ENCODE measurements around the gene RENBP.

The RENBP gene

GRCh38 chrX:153903238-153903980 lies 41.0 kb downstream of the RENBP start:
- no peak overlapping the region for H3K4me3 ChIP-seq (ENCODE audit: control insufficient read depth in 1 of 7, extremely low read depth in 1 of 7, insufficient read depth in 4 of 7, low read depth in 2 of 7, low read length in 6 of 7)
- DNase-seq: peak in 2 of 3 donors; percentile 46 to 60
- H3K9me3 ChIP-seq (ENCODE audit: control extremely low read depth in 1 of 5, control insufficient read depth in 4 of 5, insufficient read depth in 2 of 5, low read depth in 1 of 5, low read length in 4 of 5): no peaks in the 10 kb centered on the region
- H3K36me3 ChIP-seq (ENCODE audit: control insufficient read depth in 4 of 4, insufficient read depth in 4 of 4, low read length in 3 of 4): peaks cover 0 to 12% (median 5%) of the 10 kb centered on the region in 4 experiments
- H3K4me1 ChIP-seq (ENCODE audit: control extremely low read depth in 1 of 4, control insufficient read depth in 4 of 4, insufficient read depth in 4 of 4, low read length in 3 of 4): peaks cover 5 to 48% (median 44%) of the 10 kb centered on the region in 4 experiments
- H3K27me3 ChIP-seq (replicated peaks in 2 of 5; ENCODE audit: control insufficient read depth in 4 of 5, insufficient read depth in 5 of 5, low read length in 4 of 5): peaks cover 0 to 13% (median 0%) of the 10 kb centered on the region in 5 experiments
- ChIA-PET CTCF (no interaction called here), POLR2A (no interaction called here)
- WGBS (ENCODE audit: insufficient coverage): 73% methylated on average over 11 of the region's 18 CpGs
- no peak overlapping the region for H3K27ac ChIP-seq (ENCODE audit: insufficient read depth in 1 of 2, low read depth in 1 of 2, low read length in 2 of 2, poor library complexity in 1 of 2, severe bottlenecking in 2 of 2)

GRCh38 chrX:153902385-153902784 lies 42.1 kb downstream of the RENBP start:
- Histone ChIP-seq H3K4me3 (ENCODE audit: control insufficient read depth in 1 of 7, extremely low read depth in 1 of 7, insufficient read depth in 4 of 7, low read depth in 2 of 7, low read length in 6 of 7) (no peak overlapping the region), H3K27me3 (replicated peaks in 2 of 5; ENCODE audit: control insufficient read depth in 4 of 5, insufficient read depth in 5 of 5, low read length in 4 of 5) (peaks cover 0 to 13% (median 0%) of the 10 kb centered on the region in 5 experiments), H3K27ac (ENCODE audit: insufficient read depth in 1 of 2, low read depth in 1 of 2, low read length in 2 of 2, poor library complexity in 1 of 2, severe bottlenecking in 2 of 2) (no peak overlapping the region), H3K4me1 (ENCODE audit: control extremely low read depth in 1 of 4, control insufficient read depth in 4 of 4, insufficient read depth in 4 of 4, low read length in 3 of 4) (peaks cover 5 to 54% (median 46%) of the 10 kb centered on the region in 4 experiments), H3K9me3 (ENCODE audit: control extremely low read depth in 1 of 5, control insufficient read depth in 4 of 5, insufficient read depth in 2 of 5, low read depth in 1 of 5, low read length in 4 of 5) (no peaks in the 10 kb centered on the region), H3K36me3 (ENCODE audit: control insufficient read depth in 4 of 4, insufficient read depth in 4 of 4, low read length in 3 of 4) (peaks cover 0 to 6% (median 0%) of the 10 kb centered on the region in 4 experiments)
- 61% methylated on average over 10 of the region's 10 CpGs for WGBS (ENCODE audit: insufficient coverage)
- POLR2A ChIA-PET: no interaction called here
- DNase-seq: no peak
- CTCF ChIA-PET: no interaction called here

DNA sequence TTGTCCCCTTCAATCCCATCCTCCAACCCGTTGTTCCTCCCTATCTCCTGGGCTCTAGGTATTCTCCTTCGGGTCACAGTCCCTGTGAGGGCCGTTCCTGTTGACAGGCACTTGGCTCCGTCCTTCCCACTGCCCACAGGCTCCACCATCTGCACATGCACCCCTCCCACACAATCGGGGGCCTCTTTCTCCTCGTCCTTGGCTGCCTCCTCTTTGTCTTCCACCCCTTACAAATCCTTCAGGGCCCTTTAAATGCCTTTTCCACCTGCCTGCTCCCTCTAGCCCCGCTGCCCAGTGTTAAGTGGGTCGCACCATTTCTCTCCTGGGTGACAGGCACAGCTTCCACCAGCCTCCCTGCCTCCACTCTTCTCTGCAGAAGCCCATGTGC lies 42.7 kb downstream of the RENBP start:
- 66% methylated on average over 7 of the region's 8 CpGs for WGBS (ENCODE audit: insufficient coverage)
- peaks cover 0 to 13% (median 0%) of the 10 kb centered on the region in 5 experiments for H3K27me3 ChIP-seq (replicated peaks in 2 of 5; ENCODE audit: control insufficient read depth in 4 of 5, insufficient read depth in 5 of 5, low read length in 4 of 5)
- ChIA-PET CTCF (no interaction called here), POLR2A (no interaction called here)
- no peak overlapping the region for H3K4me3 ChIP-seq (ENCODE audit: control insufficient read depth in 1 of 7, extremely low read depth in 1 of 7, insufficient read depth in 4 of 7, low read depth in 2 of 7, low read length in 6 of 7)
- H3K9me3 ChIP-seq (ENCODE audit: control extremely low read depth in 1 of 5, control insufficient read depth in 4 of 5, insufficient read depth in 2 of 5, low read depth in 1 of 5, low read length in 4 of 5): no peaks in the 10 kb centered on the region
- no peaks in the 10 kb centered on the region for H3K36me3 ChIP-seq (ENCODE audit: control insufficient read depth in 4 of 4, insufficient read depth in 4 of 4, low read length in 3 of 4)
- H3K4me1 ChIP-seq (ENCODE audit: control extremely low read depth in 1 of 4, control insufficient read depth in 4 of 4, insufficient read depth in 4 of 4, low read length in 3 of 4): peaks cover 5 to 54% (median 46%) of the 10 kb centered on the region in 4 experiments
- no peak for DNase-seq
- no peak overlapping the region for H3K27ac ChIP-seq (ENCODE audit: insufficient read depth in 1 of 2, low read depth in 1 of 2, low read length in 2 of 2, poor library complexity in 1 of 2, severe bottlenecking in 2 of 2)

GRCh38 chrX:153900831-153901752 lies 43.4 kb downstream of the RENBP start:
- Histone ChIP-seq H3K27ac (ENCODE audit: insufficient read depth in 1 of 2, low read depth in 1 of 2, low read length in 2 of 2, poor library complexity in 1 of 2, severe bottlenecking in 2 of 2) (no peak overlapping the region), H3K27me3 (replicated peaks in 2 of 5; ENCODE audit: control insufficient read depth in 4 of 5, insufficient read depth in 5 of 5, low read length in 4 of 5) (peaks cover 0 to 8% (median 0%) of the 10 kb centered on the region in 5 experiments), H3K4me1 (ENCODE audit: control extremely low read depth in 1 of 4, control insufficient read depth in 4 of 4, insufficient read depth in 4 of 4, low read length in 3 of 4) (peaks cover 5 to 54% (median 46%) of the 10 kb centered on the region in 4 experiments), H3K4me3 (ENCODE audit: control insufficient read depth in 1 of 7, extremely low read depth in 1 of 7, insufficient read depth in 4 of 7, low read depth in 2 of 7, low read length in 6 of 7) (peak overlapping the region in 2 of 7 experiments; percentile 1 to 4), H3K36me3 (ENCODE audit: control insufficient read depth in 4 of 4, insufficient read depth in 4 of 4, low read length in 3 of 4) (no peaks in the 10 kb centered on the region), H3K9me3 (ENCODE audit: control extremely low read depth in 1 of 5, control insufficient read depth in 4 of 5, insufficient read depth in 2 of 5, low read depth in 1 of 5, low read length in 4 of 5) (no peaks in the 10 kb centered on the region)
- POLR2A ChIA-PET: interaction anchor here (0.6 to 0.7 kb wide), 2 partner anchors 22 to 44 kb away, joined by 4 to 6 read pairs; no protein-coding TSS in a partner anchor
- CTCF ChIA-PET: interaction anchor here (0.8 kb wide), 1 partner anchor 9 kb away, joined by 3 read pairs; no protein-coding TSS in a partner anchor
- DNase-seq: peak; percentile 75 to 91 (median 91)
- 57% methylated on average over 20 of the region's 26 CpGs for WGBS (ENCODE audit: insufficient coverage)

GRCh38 chrX:153897899-153898298 lies 46.5 kb downstream of the RENBP start:
- ChIA-PET POLR2A (no interaction called here), CTCF (no interaction called here)
- DNase-seq: peak; percentile 68 to 87 (median 84)

DNA sequence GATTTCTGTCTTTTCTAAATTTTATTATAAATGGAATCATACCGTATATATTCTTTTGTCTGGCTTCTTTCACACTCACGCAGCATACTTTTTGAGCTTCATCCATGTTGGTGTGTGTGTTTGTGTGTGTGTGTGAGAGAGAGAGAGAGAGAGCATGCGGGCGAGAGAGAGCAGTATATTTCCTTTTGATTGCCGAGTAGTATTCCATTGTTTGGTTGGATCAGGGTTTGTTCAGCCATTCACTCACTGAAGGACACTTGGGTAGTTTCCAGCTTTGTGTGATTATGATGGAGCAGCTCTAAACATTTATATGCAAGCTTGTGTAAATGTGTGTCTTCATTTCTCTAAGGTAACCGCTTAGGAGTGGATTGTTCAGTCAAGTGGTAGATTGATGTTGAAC lies 55.3 kb downstream of the RENBP start:
- peaks cover 2 to 73% (median 20%) of the 10 kb centered on the region in 5 experiments for H3K27me3 ChIP-seq (replicated peaks in 2 of 5; ENCODE audit: control insufficient read depth in 4 of 5, insufficient read depth in 5 of 5, low read length in 4 of 5)
- H3K4me1 ChIP-seq (ENCODE audit: control extremely low read depth in 1 of 4, control insufficient read depth in 4 of 4, insufficient read depth in 4 of 4, low read length in 3 of 4): peaks cover 0 to 5% (median 2%) of the 10 kb centered on the region in 4 experiments
- peaks cover 0 to 2% (median 0%) of the 10 kb centered on the region in 5 experiments for H3K9me3 ChIP-seq (ENCODE audit: control extremely low read depth in 1 of 5, control insufficient read depth in 4 of 5, insufficient read depth in 2 of 5, low read depth in 1 of 5, low read length in 4 of 5)
- DNase-seq: no peak
- ChIA-PET POLR2A (no interaction called here), CTCF (no interaction called here)
- no peak overlapping the region for H3K27ac ChIP-seq (ENCODE audit: insufficient read depth in 1 of 2, low read depth in 1 of 2, low read length in 2 of 2, poor library complexity in 1 of 2, severe bottlenecking in 2 of 2)
- H3K36me3 ChIP-seq (ENCODE audit: control insufficient read depth in 4 of 4, insufficient read depth in 4 of 4, low read length in 3 of 4): no peaks in the 10 kb centered on the region
- no peak overlapping the region for H3K4me3 ChIP-seq (ENCODE audit: control insufficient read depth in 1 of 7, extremely low read depth in 1 of 7, insufficient read depth in 4 of 7, low read depth in 2 of 7, low read length in 6 of 7)
- 94% methylated on average over 3 of the region's 6 CpGs for WGBS (ENCODE audit: insufficient coverage)

More at GRCh38 chrX:153897899-153898298, 46.5 kb downstream of the RENBP start:
- H3K27ac ChIP-seq (ENCODE audit: insufficient read depth in 1 of 2, low read depth in 1 of 2, low read length in 2 of 2, poor library complexity in 1 of 2, severe bottlenecking in 2 of 2): no peak overlapping the region
- H3K9me3 ChIP-seq (ENCODE audit: control extremely low read depth in 1 of 5, control insufficient read depth in 4 of 5, insufficient read depth in 2 of 5, low read depth in 1 of 5, low read length in 4 of 5): peaks cover 0 to 1% (median 0%) of the 10 kb centered on the region in 5 experiments
- no peak overlapping the region for H3K4me3 ChIP-seq (ENCODE audit: control insufficient read depth in 1 of 7, extremely low read depth in 1 of 7, insufficient read depth in 4 of 7, low read depth in 2 of 7, low read length in 6 of 7)
- peaks cover 0 to 4% (median 0%) of the 10 kb centered on the region in 5 experiments for H3K27me3 ChIP-seq (replicated peaks in 2 of 5; ENCODE audit: control insufficient read depth in 4 of 5, insufficient read depth in 5 of 5, low read length in 4 of 5)
- no peaks in the 10 kb centered on the region for H3K36me3 ChIP-seq (ENCODE audit: control insufficient read depth in 4 of 4, insufficient read depth in 4 of 4, low read length in 3 of 4)
- H3K4me1 ChIP-seq (ENCODE audit: control extremely low read depth in 1 of 4, control insufficient read depth in 4 of 4, insufficient read depth in 4 of 4, low read length in 3 of 4): peaks cover 5 to 30% (median 24%) of the 10 kb centered on the region in 4 experiments
